Activated CD4-positive, alpha-beta memory T cell treated with anti-CD3 and anti-CD28 coated beads, Interleukin-2, amount 10 ng/mL, durations not matched to agents 7 days and 5 days (primary cell): ENCODE measurements around the gene CX3CL1. TPM values are rescaled to one million over a fixed set of nuclear protein-coding genes. Genes with fewer than 3 reads are reported as not detected.

Experiments used
- CTCF ChIA-PET: fragments of 350-600 bp; sonication (Branson Sonifier 250); formaldehyde crosslinking; loops from one replicate; lab custom pipeline; 2021; ENCODE audit warnings: antibody characterized with exemption, inconsistent platforms; lab: Charles Lee
- POLR2A ChIA-PET: fragments of 350-600 bp; sonication (Branson Sonifier 250); formaldehyde crosslinking; loops from one replicate; lab custom pipeline; 2021; ENCODE audit warnings: antibody characterized with exemption; lab: Charles Lee
- DNase-seq: peaks from one replicate; pipeline ENCODE4 v3.0.0-alpha.2; 2020
- H3K27ac Mint-ChIP-seq: one replicate; pipeline ENCODE4 v1.8.0; 2021; ENCODE audit warnings: mild to moderate bottlenecking, mixed read lengths
- H3K27me3 Mint-ChIP-seq: one replicate; pipeline ENCODE4 v1.8.0; 2021; ENCODE audit warnings: mixed read lengths
- H3K36me3 Mint-ChIP-seq: one replicate; pipeline ENCODE4 v1.8.0; 2021; ENCODE audit warnings: low read depth, mixed read lengths
- H3K4me1 Mint-ChIP-seq: one replicate; pipeline ENCODE4 v1.8.0; 2021; ENCODE audit warnings: mixed read lengths
- H3K4me3 Mint-ChIP-seq: one replicate; pipeline ENCODE4 v1.8.0; 2021; ENCODE audit warnings: mild to moderate bottlenecking, mixed read lengths
- H3K9me3 Mint-ChIP-seq: one replicate; pipeline ENCODE4 v1.8.0; 2021; ENCODE audit warnings: mixed read lengths
- total RNA-seq, 2 experiments: library from RNA; stranded (reverse); gene quantifications; one replicate each; pipeline ENCODE4 v1.2.3, GENCODE V29; 2021

Gene CX3CL1
- total RNA-seq, 2 experiments from 2014 or later: not detected

- H3K36me3 Mint-ChIP-seq: peaks cover 45% of the 10 kb centered on the region
- H3K4me3 Mint-ChIP-seq: no peak overlapping the region
- POLR2A ChIA-PET: no interaction called here
- no peak overlapping the region for H3K27ac Mint-ChIP-seq
- no peaks in the 10 kb centered on the region for H3K4me1 Mint-ChIP-seq
- DNase-seq: no peak
- no peaks in the 10 kb centered on the region for H3K9me3 Mint-ChIP-seq
- CTCF ChIA-PET: no interaction called here
- H3K27me3 Mint-ChIP-seq: no peaks in the 10 kb centered on the region
Measured at GRCh38 chr16:57427824-57428223, 55.5 kb downstream of the CX3CL1 start.

- no peaks in the 10 kb centered on the region for H3K27me3 Mint-ChIP-seq
- no peaks in the 10 kb centered on the region for H3K4me1 Mint-ChIP-seq
- H3K27ac Mint-ChIP-seq: no peak overlapping the region
- no peak for DNase-seq
- ChIA-PET POLR2A (no interaction called here), CTCF (interaction anchor here (3.1 kb wide), 1 partner anchor 13 kb away, joined by 13 read pairs; no protein-coding TSS in a partner anchor)
- peaks cover 69% of the 10 kb centered on the region for H3K36me3 Mint-ChIP-seq
- no peak overlapping the region for H3K4me3 Mint-ChIP-seq
- H3K9me3 Mint-ChIP-seq: no peaks in the 10 kb centered on the region
Measured at GRCh38 chr16:57430955-57431354, 58.7 kb downstream of the CX3CL1 start.

- Mint-ChIP-seq H3K4me3 (no peak overlapping the region), H3K27me3 (no peaks in the 10 kb centered on the region), H3K9me3 (no peaks in the 10 kb centered on the region), H3K36me3 (peaks cover 66% of the 10 kb centered on the region), H3K4me1 (no peaks in the 10 kb centered on the region), H3K27ac (no peak overlapping the region)
- ChIA-PET POLR2A (interaction anchor here (1.1 to 2.6 kb wide), 3 partner anchors 11 to 31 kb away, joined by 3 to 12 read pairs (median 3); partner anchors contain the start of genes CIAPIN1 and COQ9), CTCF (interaction anchor here (1.0 to 1.3 kb wide), 3 partner anchors 14 to 30 kb away, joined by 3 to 5 read pairs (median 3); partner anchors contain the start of gene POLR2C)
- DNase-seq: no peak
Measured at GRCh38 chr16:57432505-57432904, 60.2 kb downstream of the CX3CL1 start.

GRCh38 chr16:57432989-57433388 is 60.7 kb downstream of the CX3CL1 start:
- Mint-ChIP-seq H3K27me3 (no peaks in the 10 kb centered on the region), H3K9me3 (no peaks in the 10 kb centered on the region), H3K36me3 (peaks cover 62% of the 10 kb centered on the region), H3K4me3 (no peak overlapping the region), H3K4me1 (no peaks in the 10 kb centered on the region), H3K27ac (no peak overlapping the region)
- ChIA-PET POLR2A (interaction anchor here (1.5 to 2.6 kb wide), 2 partner anchors 14 to 30 kb away, joined by 3 to 12 read pairs; partner anchors contain the start of genes CIAPIN1 and COQ9), CTCF (interaction anchor here (0.8 to 1.3 kb wide), 4 partner anchors 14 to 30 kb away, joined by 3 to 5 read pairs (median 4); partner anchors contain the start of gene POLR2C)
- no peak for DNase-seq

GRCh38 chr16:57434003-57434402 is 61.7 kb downstream of the CX3CL1 start:
- H3K36me3 Mint-ChIP-seq: peaks cover 63% of the 10 kb centered on the region
- DNase-seq: no peak
- ChIA-PET CTCF (interaction anchor here (0.8 kb wide), 1 partner anchor 17 kb away, joined by 5 read pairs; no protein-coding TSS in a partner anchor), POLR2A (interaction anchor here (1.5 to 2.6 kb wide), 2 partner anchors 13 to 29 kb away, joined by 3 to 12 read pairs; partner anchors contain the start of genes CIAPIN1 and COQ9)
- no peaks in the 10 kb centered on the region for H3K4me1 Mint-ChIP-seq
- no peak overlapping the region for H3K4me3 Mint-ChIP-seq
- H3K27ac Mint-ChIP-seq: no peak overlapping the region
- no peaks in the 10 kb centered on the region for H3K9me3 Mint-ChIP-seq
- H3K27me3 Mint-ChIP-seq: no peaks in the 10 kb centered on the region

Other genes starting within 250 kb of the CX3CL1 start
- 100 to 1,000 TPM; 112 to 115 TPM for gene PSME3IP1, start 186.5 kb upstream of the CX3CL1 start, total RNA-seq
- gene RSPRY1, start 186.2 kb upstream of the CX3CL1 start, total RNA-seq: 10 to 100 TPM; 34.1 to 39.3 TPM
- 10 to 100 TPM; 32.8 to 32.9 TPM for gene ARL2BP, start 127.2 kb upstream of the CX3CL1 start, total RNA-seq
- gene PLLP, start 87.8 kb upstream of the CX3CL1 start, total RNA-seq: under 1 TPM in 1 of 2 experiments, not detected in 1; 0.18 TPM
- gene CCL22, start 13.7 kb upstream of the CX3CL1 start, total RNA-seq: under 1 TPM in 1 of 2 experiments, not detected in 1; 0.10 TPM
- gene CCL17, start 32.3 kb downstream of the CX3CL1 start, total RNA-seq: not detected
- 10 to 100 TPM; 35.8 to 36.1 TPM for gene CIAPIN1, start 74.9 kb downstream of the CX3CL1 start, total RNA-seq
- 10 to 100 TPM; 28.5 to 29.0 TPM for gene COQ9, start 75.0 kb downstream of the CX3CL1 start, total RNA-seq
- 10 to 100 TPM; 47.8 to 48.8 TPM for gene POLR2C, start 90.2 kb downstream of the CX3CL1 start, total RNA-seq
- gene DOK4, start 114.0 kb downstream of the CX3CL1 start, total RNA-seq: 1 to 10 TPM; 2.5 to 3.4 TPM
- gene CCDC102A, start 164.1 kb downstream of the CX3CL1 start, total RNA-seq: 1 to 10 TPM; 9.1 to 9.7 TPM
- 10 to 100 TPM; 12.3 to 12.4 TPM for gene ADGRG5, start 170.2 kb downstream of the CX3CL1 start, total RNA-seq